ENCODE data around the gene SLC16A8.
"Not testable (repeated sequence)": the region's sequence is repeated elsewhere in the genome, so short reads cannot be mapped to it uniquely, and the experiment has no call there.

The SLC16A8 gene

GRCh38 chr22:38041760-38042487, 42.1 kb downstream of the SLC16A8 start:
- TF ChIP-seq CTCF (IDR thresholded peaks at IDR 0.05; ENCODE audit: low read depth, low read length), result no peak
- Histone ChIP-seq H3K27ac (no peak overlapping the region), H3K4me3 (ENCODE audit: low read depth, low read length) (no peak overlapping the region), H3K9me3 (ENCODE audit: severe bottlenecking) (no peaks in the 10 kb centered on the region), H3K36me3 (no peaks in the 10 kb centered on the region), H3K27me3 (ENCODE audit: insufficient read depth, low read depth, severe bottlenecking) (no peaks in the 10 kb centered on the region)
- no peak for DNase-seq

DNA sequence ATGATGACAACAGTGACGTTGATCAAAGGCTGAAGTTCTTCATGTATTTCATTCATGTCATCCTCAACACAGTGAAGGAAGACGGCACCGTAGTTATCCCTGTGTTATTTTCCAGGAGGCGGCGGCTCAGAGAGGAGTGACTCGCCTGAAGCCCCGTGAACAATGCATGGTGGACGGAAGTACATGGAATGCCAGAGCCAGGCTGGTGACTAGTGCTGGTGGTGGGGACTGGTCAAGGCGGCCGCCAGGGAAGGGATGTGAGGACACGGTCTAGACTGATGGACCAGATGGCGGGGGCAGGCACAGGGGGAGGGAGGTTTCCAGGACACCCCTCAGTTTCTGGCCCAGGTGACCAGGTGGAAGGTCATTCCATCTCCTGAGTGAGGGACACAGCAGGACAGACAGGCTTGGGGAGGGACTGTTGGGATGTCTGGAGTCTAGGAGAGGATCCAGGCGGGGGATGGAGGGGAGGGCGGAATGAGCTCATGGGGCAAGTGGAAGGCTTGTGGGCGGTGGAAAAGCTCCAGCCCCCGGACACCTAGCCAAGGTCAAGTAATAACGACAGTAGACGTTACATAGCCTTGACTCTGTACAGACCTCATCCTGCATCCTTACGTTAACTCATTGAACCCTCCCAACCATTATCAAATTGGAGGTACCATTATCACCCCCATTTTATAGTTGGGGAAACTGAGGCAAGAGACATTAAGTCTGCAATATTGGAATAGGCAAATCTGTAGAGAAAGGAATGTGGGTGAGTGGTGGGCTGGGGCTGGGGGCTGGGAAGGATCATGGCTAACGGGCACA, 42.8 kb downstream of the SLC16A8 start:
- TF ChIP-seq CTCF (IDR thresholded peaks at IDR 0.05; ENCODE audit: low read depth, low read length), result no peak
- DNase-seq, result no peak
- H3K4me3 ChIP-seq (ENCODE audit: low read depth, low read length), result no peak overlapping the region
- no peaks in the 10 kb centered on the region for H3K9me3 ChIP-seq (ENCODE audit: severe bottlenecking)
- no peak overlapping the region for H3K27ac ChIP-seq
- no peaks in the 10 kb centered on the region for H3K36me3 ChIP-seq
- H3K27me3 ChIP-seq (ENCODE audit: insufficient read depth, low read depth, severe bottlenecking), result no peaks in the 10 kb centered on the region

GRCh38 chr22:38038890-38039812, 44.8 kb downstream of the SLC16A8 start:
- no peak overlapping the region for H3K4me3 ChIP-seq (ENCODE audit: low read depth, low read length)

DNA sequence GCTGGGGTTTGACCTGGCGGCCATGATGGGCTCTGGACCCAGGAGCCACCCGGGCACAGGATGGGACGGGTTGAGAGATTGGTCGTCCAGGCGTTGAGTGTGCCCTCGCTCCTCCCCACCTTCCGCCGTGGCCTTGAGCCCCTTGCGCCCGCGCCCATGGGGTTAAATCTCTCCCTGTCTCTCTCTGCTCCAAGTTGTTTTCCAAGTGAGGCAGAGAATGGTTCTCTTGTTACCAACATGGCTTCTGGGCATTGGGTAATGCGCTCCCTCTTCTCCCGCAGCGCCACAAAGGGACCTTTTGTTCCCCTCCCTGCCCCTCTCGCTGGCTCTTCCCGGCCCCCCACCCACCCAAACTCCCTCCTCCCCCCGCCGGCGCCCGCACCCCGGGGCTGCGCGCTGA, 45.6 kb downstream of the SLC16A8 start:
- H3K9me3 ChIP-seq (ENCODE audit: severe bottlenecking), result no peaks in the 10 kb centered on the region
- no peak for TF ChIP-seq CTCF (IDR thresholded peaks at IDR 0.05; ENCODE audit: low read depth, low read length)
- H3K36me3 ChIP-seq, result no peaks in the 10 kb centered on the region
- no peak for DNase-seq
- no peak overlapping the region for H3K4me3 ChIP-seq (ENCODE audit: low read depth, low read length)
- no peak overlapping the region for H3K27ac ChIP-seq
- no peaks in the 10 kb centered on the region for H3K27me3 ChIP-seq (ENCODE audit: insufficient read depth, low read depth, severe bottlenecking)

More at GRCh38 chr22:38038890-38039812, 44.8 kb downstream of the SLC16A8 start:
- no peak for DNase-seq
- Histone ChIP-seq H3K27me3 (ENCODE audit: insufficient read depth, low read depth, severe bottlenecking) (no peaks in the 10 kb centered on the region), H3K36me3 (no peaks in the 10 kb centered on the region), H3K9me3 (ENCODE audit: severe bottlenecking) (no peaks in the 10 kb centered on the region), H3K27ac (no peak overlapping the region)
- TF ChIP-seq CTCF (IDR thresholded peaks at IDR 0.05; ENCODE audit: low read depth, low read length), result no peak

- H3K4me3 ChIP-seq (ENCODE audit: low read depth, low read length); DNase-seq; H3K27ac ChIP-seq; H3K9me3 ChIP-seq (ENCODE audit: severe bottlenecking); H3K36me3 ChIP-seq; H3K27me3 ChIP-seq (ENCODE audit: insufficient read depth, low read depth, severe bottlenecking): not testable (repeated sequence)
These were observed 46.4 kb downstream of the SLC16A8 start for GRCh38 chr22:38037367-38038150.
